Measurements from ENCODE around the gene ERLEC1.
A peak's percentile ranks its signal among the peaks of the same experiment; 100 is the strongest.
"Not testable (repeated sequence)": the region's sequence is repeated elsewhere in the genome, so short reads cannot be mapped to it uniquely, and the experiment has no call there.

Gene ERLEC1

GRCh38 chr2:53784436-53784835, 2.4 kb upstream of the ERLEC1 start:
- no peak for DNase-seq

GRCh38 chr2:53785366-53785765, 1.5 kb upstream of the ERLEC1 start:
- no peak for DNase-seq

- peak in 3 of 4 experiments; percentile 14 to 16 (median 15) for DNase-seq
Measured at GRCh38 chr2:53786352-53786704, 516 bp upstream of the ERLEC1 start.

GRCh38 chr2:53787614-53788289, 908 bp downstream of the ERLEC1 start:
- peak; percentile 45 to 66 (median 60) for DNase-seq

- no peak for DNase-seq
Measured at GRCh38 chr2:53793261-53793660, 6.4 kb downstream of the ERLEC1 start.

- no peak for DNase-seq
Measured at GRCh38 chr2:53793821-53794220, 7.0 kb downstream of the ERLEC1 start.

GRCh38 chr2:53801547-53801946, 14.7 kb downstream of the ERLEC1 start:
- DNase-seq, result no peak

- DNase-seq, result peak in 3 of 4 experiments; percentile 6 to 54 (median 42)
Measured at GRCh38 chr2:53802617-53803151, 15.8 kb downstream of the ERLEC1 start.

- no peak for DNase-seq
Measured at GRCh38 chr2:53811601-53812000, 24.8 kb downstream of the ERLEC1 start.

GRCh38 chr2:53813151-53813550, 26.3 kb downstream of the ERLEC1 start:
- DNase-seq, result no peak

GRCh38 chr2:53818854-53819435, 32.1 kb downstream of the ERLEC1 start:
- DNase-seq, result no peak

- DNase-seq, result no peak
Measured at GRCh38 chr2:53819634-53820033, 32.8 kb downstream of the ERLEC1 start.

- no peak for DNase-seq
Measured at GRCh38 chr2:53820048-53820447, 33.2 kb downstream of the ERLEC1 start.

GRCh38 chr2:53820711-53821110, 33.9 kb downstream of the ERLEC1 start:
- DNase-seq, result no peak

- DNase-seq, result no peak
Measured at GRCh38 chr2:53821810-53822209, 35.0 kb downstream of the ERLEC1 start.

GRCh38 chr2:53823639-53824038, 36.8 kb downstream of the ERLEC1 start:
- peak in 3 of 4 experiments; percentile 8 to 10 (median 10) for DNase-seq

GRCh38 chr2:53826030-53826410, 39.2 kb downstream of the ERLEC1 start:
- DNase-seq, result no peak

- no peak for DNase-seq
Measured at GRCh38 chr2:53826587-53827397, 39.9 kb downstream of the ERLEC1 start.

GRCh38 chr2:53827398-53828175, 40.7 kb downstream of the ERLEC1 start:
- DNase-seq, result no peak

- DNase-seq, result no peak
Measured at GRCh38 chr2:53828331-53828730, 41.5 kb downstream of the ERLEC1 start.

GRCh38 chr2:53829273-53829979, 42.6 kb downstream of the ERLEC1 start:
- no peak for DNase-seq

GRCh38 chr2:53829980-53830290, 43.1 kb downstream of the ERLEC1 start:
- not testable (repeated sequence) for DNase-seq
